Osteoblast (primary cell): ENCODE results near the gene AOPEP. TPM values are rescaled to one million over a fixed set of nuclear protein-coding genes. Genes with fewer than 3 reads are reported as not detected.
A peak's percentile ranks its signal among the peaks of the same experiment; 100 is the strongest.

ENCODE experiments used
- DNase-seq: peaks from one replicate; pipeline ENCODE4 v3.0.0; 2011; ENCODE audit warnings: low spot score, mixed read lengths; ENCODE audit not compliant: insufficient read length; ENCODE audit errors: missing footprints
- H2AFZ ChIP-seq: 2 replicates; pipeline ENCODE4 v1.6.0; 2011; ENCODE audit warnings: mild to moderate bottlenecking, low read length
- H3K27ac ChIP-seq: 2 replicates; pipeline ENCODE4 v1.5.1; 2011; ENCODE audit warnings: mild to moderate bottlenecking, low read depth, low read length, moderate library complexity
- H3K27me3 ChIP-seq: 2 replicates; pipeline ENCODE4 v1.6.0; 2012; ENCODE audit warnings: mild to moderate bottlenecking, control low read depth, inconsistent platforms, low read length, moderate library complexity; ENCODE audit not compliant: insufficient read depth
- H3K36me3 ChIP-seq: 2 replicates; pipeline ENCODE4 v1.5.1; 2011; ENCODE audit warnings: mild to moderate bottlenecking, low read length, control low read depth, moderate library complexity; ENCODE audit not compliant: insufficient read depth
- H3K4me1 ChIP-seq: 2 replicates; pipeline ENCODE4 v1.5.1; 2011; ENCODE audit warnings: mild to moderate bottlenecking, low read length, control low read depth, moderate library complexity; ENCODE audit not compliant: insufficient read depth
- H3K4me2 ChIP-seq: 2 replicates; pipeline ENCODE4 v1.6.0; 2011; ENCODE audit warnings: mild to moderate bottlenecking, low read length; ENCODE audit not compliant: insufficient read depth
- H3K4me3 ChIP-seq: fragments of 200-600 bp; sonication (generic); 3 replicates; pipeline ENCODE4 v1.5.1; 2012; ENCODE audit warnings: mild to moderate bottlenecking, low read length, inconsistent platforms; ENCODE audit not compliant: insufficient read depth
- H3K79me2 ChIP-seq: 2 replicates; pipeline ENCODE4 v1.6.0; 2012; ENCODE audit warnings: mild to moderate bottlenecking, low read length, control low read depth, inconsistent platforms; ENCODE audit not compliant: insufficient read depth
- H3K9me3 ChIP-seq: 2 replicates; pipeline ENCODE4 v1.5.1; 2011; ENCODE audit warnings: low read depth, low read length, control low read depth
- H4K20me1 ChIP-seq: 2 replicates; pipeline ENCODE4 v1.6.0; 2012; ENCODE audit warnings: mild to moderate bottlenecking, low read length, control low read depth; ENCODE audit not compliant: insufficient read depth
- CTCF ChIP-seq: IDR thresholded peaks from 2 replicates; pipeline ENCODE4 v1.5.1; 2011; ENCODE audit warnings: mild to moderate bottlenecking, low read depth, low read length, moderate library complexity; ENCODE audit errors: extremely low read depth
- total RNA-seq: library from RNA; depleted of rRNA; stranded (reverse); fragments of >200 nt; gene quantifications from 2 replicates; pipeline ENCODE4 v1.2.3, GENCODE V29; 2012

Gene AOPEP
- total RNA-seq, 1 donor: 131 TPM

- peaks cover 7% of the 10 kb centered on the region for H3K4me1 ChIP-seq
- no peak for TF ChIP-seq CTCF
- H4K20me1 ChIP-seq: no peaks in the 10 kb centered on the region
- no peak overlapping the region for H2AFZ ChIP-seq
- no peak overlapping the region for H3K27ac ChIP-seq
- H3K9me3 ChIP-seq: no peaks in the 10 kb centered on the region
- no peak for DNase-seq
- no peak overlapping the region for H3K4me3 ChIP-seq
- no peak overlapping the region for H3K4me2 ChIP-seq
- no peaks in the 10 kb centered on the region for H3K36me3 ChIP-seq
- H3K27me3 ChIP-seq: peaks cover 7% of the 10 kb centered on the region
- H3K79me2 ChIP-seq: no peaks in the 10 kb centered on the region
These were observed 30.0 kb upstream of the AOPEP start for GRCh38 chr9:94696545-94696944.

- peak; percentile 77 for DNase-seq
- Histone ChIP-seq H3K4me1 (peaks cover 7% of the 10 kb centered on the region), H2AFZ (no peak overlapping the region), H3K4me2 (no peak overlapping the region), H3K79me2 (no peaks in the 10 kb centered on the region), H4K20me1 (no peaks in the 10 kb centered on the region), H3K36me3 (no peaks in the 10 kb centered on the region), H3K9me3 (no peaks in the 10 kb centered on the region), H3K27ac (no peak overlapping the region), H3K4me3 (no peak overlapping the region), H3K27me3 (peaks cover 8% of the 10 kb centered on the region)
- no peak for TF ChIP-seq CTCF
These were observed 28.4 kb upstream of the AOPEP start for GRCh38 chr9:94697972-94698581.

GRCh38 chr9:94699715-94700373, 26.7 kb upstream of the AOPEP start:
- Histone ChIP-seq H4K20me1 (no peaks in the 10 kb centered on the region), H3K36me3 (no peaks in the 10 kb centered on the region), H2AFZ (no peak overlapping the region), H3K4me1 (peaks cover 7% of the 10 kb centered on the region), H3K79me2 (no peaks in the 10 kb centered on the region), H3K4me2 (no peak overlapping the region), H3K9me3 (no peaks in the 10 kb centered on the region), H3K4me3 (no peak overlapping the region), H3K27me3 (peaks cover 5% of the 10 kb centered on the region), H3K27ac (no peak overlapping the region)
- DNase-seq: no peak
- TF ChIP-seq CTCF: no peak

- Histone ChIP-seq H3K36me3 (no peaks in the 10 kb centered on the region), H2AFZ (no peak overlapping the region), H3K27ac (no peak overlapping the region), H4K20me1 (no peaks in the 10 kb centered on the region), H3K9me3 (no peaks in the 10 kb centered on the region), H3K4me2 (no peak overlapping the region), H3K27me3 (peaks cover 10% of the 10 kb centered on the region), H3K4me3 (no peak overlapping the region), H3K4me1 (peaks cover 7% of the 10 kb centered on the region), H3K79me2 (no peaks in the 10 kb centered on the region)
- no peak for TF ChIP-seq CTCF
- no peak for DNase-seq
These were observed 26.1 kb upstream of the AOPEP start for GRCh38 chr9:94700445-94700844.
